Activated CD8-positive, alpha-beta memory T cell treated with anti-CD3 and anti-CD28 coated beads for 48 hours (primary cell): Measurements from ENCODE around the gene CEMP1.

Source experiments
- DNase-seq, 3 experiments: peaks; one replicate each; pipeline ENCODE4 v3.0.0-alpha.2; 2020; ENCODE audit warnings: low read depth in 2 of 3, low spot score in 2 of 3

Gene CEMP1

DNA sequence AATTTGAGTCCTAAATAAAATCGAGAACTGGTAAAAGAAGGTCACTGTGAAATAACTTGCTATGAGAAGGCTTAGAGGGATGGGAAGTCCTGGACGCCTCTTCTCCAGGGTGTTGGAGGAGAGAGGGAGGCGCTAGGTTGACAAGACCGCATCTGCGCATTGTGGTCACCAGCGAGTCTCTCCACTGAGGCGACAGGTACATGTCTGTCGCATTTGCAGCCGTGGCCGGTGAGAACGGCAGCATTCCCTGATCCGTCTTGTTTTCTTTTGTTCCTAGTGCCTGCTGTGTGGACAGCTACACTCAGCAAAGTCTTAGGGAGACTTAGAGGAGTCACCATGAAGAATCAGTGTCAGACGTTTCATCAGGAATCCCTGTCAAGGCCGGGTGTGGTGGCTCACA, 25.5 kb downstream of the CEMP1 start:
- no peak for DNase-seq

- DNase-seq = no peak
Measured at GRCh38 chr16:2501946-2502895, 29.0 kb downstream of the CEMP1 start.

GRCh38 chr16:2500918-2501750, 30.1 kb downstream of the CEMP1 start:
- DNase-seq = peak; percentile 59 to 82 (median 74)

- no peak for DNase-seq
Measured at GRCh38 chr16:2500430-2500917, 30.7 kb downstream of the CEMP1 start.

GRCh38 chr16:2499890-2500429, 31.2 kb downstream of the CEMP1 start:
- no peak for DNase-seq

- DNase-seq = no peak
Measured at GRCh38 chr16:2499454-2499853, 31.8 kb downstream of the CEMP1 start.

DNA sequence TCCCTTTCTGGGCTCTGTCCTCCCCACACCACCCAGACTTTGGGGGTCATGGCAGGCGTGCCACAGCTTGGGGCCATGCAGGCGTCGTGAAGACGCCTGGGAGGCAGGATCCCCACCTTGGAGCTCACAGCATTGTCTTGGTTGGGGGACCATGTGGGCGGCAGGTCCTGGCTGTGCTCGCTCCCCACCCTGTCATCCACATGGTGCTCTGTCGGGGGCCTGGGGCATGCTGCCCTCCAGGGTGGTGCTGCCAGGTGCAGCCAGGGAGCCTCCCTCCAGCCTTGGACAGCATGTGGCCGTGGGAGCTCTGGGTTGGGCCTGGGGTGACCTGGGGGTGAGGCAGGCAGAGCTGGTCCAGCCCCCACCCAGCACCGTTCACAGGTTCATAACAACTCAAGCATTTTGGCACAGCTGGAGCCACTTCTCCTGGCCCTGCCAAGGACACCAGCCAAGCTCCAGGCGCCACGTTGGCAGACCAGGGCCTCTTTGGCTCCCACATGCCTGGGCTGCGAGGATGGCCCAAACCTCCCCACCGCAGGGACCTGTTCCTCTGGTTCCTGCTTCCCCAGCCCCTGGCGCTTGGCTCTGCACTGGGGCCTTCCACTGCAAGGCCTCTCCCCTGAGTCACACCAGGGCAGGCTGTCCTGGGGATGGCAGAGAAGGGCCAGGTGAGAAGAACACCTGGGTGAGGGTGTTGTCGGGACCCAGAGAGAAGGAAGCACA, 32.5 kb downstream of the CEMP1 start:
- no peak for DNase-seq

DNA sequence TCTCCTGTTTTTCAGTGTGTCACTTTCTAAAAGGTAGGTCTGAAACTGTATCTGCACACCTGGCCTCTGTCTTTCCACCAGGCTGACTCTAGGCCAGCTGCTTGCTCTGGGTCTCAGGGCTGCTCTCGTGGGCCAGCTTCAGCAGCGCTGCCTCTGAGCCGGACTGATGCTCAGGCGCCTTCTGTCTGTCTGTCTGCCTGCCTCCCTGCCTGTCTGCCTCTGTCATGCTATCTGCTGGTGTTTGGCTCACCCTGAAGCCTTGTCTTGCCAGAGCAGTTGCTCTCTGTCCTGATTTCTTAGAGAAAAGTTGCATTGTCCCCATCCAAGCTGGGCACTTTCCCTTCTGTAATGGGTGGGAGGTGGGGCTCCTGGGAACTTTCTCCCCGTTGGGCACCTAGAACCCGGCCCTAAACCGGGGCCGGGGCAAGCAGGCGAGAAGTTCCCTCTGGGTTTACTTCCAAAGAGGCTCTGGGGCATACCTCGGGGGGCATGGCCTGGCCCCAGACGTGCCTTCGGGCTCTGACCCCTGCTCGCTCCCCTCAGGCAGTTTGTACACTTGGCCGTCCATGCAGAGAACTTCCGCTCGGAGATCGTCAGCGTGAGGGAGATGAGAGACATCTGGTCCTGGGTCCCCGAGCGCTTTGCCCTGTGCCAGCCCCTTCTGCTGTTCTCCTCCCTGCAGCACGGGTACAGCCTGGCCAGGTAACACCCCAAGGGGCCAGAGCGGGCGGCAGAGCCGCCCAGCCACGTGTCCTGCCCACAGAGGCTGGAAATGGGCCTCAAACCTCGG, 33.3 kb downstream of the CEMP1 start:
- DNase-seq = no peak

DNA sequence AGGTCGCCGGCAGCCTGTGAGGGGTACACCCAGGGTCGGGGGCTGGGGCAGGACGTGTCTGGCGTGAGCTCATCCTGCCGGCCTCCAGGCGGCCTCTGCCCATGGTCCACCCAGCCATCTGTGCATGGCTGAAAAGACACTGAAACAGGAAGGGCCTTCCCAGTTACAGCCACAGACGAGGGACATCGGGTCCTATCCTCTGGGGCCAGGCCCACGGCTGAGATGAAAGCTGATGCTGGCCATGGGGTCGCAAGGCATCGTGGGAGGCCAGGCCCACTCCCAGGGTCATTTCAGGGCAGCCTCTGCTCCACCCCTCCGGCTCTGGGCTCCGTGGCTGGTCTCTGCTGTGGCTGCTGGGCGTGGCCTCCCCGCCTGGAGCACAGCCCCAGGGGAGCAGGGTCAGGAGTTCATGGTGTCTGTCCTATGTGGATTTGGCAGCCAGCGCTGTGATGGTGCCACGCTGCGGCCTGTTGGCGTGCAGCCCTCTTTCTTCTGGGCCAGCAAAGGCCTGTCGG, 34.0 kb downstream of the CEMP1 start:
- DNase-seq = no peak

DNA sequence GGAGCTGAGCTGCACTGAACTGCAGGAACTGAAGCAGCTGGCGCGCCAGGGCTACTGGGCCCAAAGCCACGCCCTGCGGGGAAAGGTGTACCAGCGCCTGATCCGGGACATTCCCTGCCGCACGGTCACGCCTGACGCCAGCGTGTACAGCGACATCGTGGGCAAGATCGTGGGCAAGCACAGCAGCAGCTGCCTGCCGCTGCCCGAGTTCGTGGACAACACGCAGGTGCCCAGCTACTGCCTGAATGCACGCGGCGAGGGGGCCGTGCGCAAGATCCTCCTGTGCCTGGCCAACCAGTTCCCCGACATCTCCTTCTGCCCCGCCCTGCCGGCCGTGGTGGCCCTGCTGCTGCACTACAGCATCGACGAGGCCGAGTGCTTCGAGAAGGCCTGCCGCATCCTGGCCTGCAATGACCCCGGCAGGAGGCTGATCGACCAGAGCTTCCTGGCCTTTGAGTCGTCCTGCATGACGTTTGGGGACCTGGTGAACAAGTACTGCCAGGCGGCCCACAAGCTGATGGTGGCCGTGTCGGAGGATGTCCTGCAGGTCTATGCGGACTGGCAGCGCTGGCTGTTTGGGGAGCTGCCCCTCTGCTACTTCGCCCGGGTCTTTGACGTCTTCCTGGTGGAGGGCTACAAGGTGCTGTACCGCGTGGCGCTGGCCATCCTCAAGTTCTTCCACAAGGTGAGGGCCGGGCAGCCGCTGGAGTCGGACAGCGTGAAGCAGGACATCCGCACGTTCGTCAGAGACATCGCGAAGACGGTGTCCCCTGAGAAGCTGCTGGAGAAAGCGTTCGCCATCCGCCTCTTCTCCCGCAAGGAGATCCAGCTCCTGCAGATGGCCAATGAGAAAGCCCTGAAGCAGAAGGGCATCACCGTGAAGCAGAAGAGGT, 34.7 kb downstream of the CEMP1 start:
- no peak for DNase-seq

DNA sequence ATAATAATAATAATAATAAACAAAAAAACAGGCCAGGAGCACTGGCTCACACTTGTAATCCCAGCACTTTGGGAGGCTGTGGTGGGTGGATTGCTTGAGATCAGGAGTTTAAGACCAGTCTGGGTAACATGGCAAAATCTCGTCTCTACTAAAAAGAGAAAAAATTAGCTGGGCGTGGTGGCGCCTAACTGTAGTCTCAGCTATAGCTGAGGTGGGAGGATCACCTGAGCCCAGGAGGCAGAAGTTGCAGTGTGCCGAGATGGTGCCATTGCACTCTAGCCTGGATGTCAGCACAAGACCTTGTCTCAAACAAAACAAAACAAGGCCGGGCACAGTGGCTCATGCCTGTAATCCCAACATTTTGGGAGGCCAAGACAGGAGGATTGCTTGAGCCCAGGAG, 36.2 kb downstream of the CEMP1 start:
- no peak for DNase-seq

GRCh38 chr16:2494616-2495015, 36.6 kb downstream of the CEMP1 start:
- DNase-seq = no peak

DNA sequence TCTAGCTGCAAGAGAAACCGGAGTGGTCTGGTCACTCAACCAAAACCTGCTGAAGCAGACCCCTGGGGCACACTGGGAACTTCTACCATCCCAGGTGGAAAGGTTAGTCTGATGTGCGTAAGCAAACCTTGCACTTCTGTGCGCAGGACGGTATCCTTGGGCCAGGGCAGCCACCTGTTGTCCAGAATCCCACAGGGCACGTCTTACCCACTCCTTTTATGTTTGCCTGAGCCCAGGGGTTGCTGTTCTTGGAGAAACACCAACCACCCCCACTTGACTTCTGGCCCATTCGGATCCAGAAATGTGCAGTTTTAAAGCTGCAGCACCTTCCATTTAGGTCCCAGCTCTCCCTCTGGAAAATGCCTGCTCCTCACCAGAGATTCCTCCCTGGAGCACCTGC, 37.6 kb downstream of the CEMP1 start:
- no peak for DNase-seq

DNA sequence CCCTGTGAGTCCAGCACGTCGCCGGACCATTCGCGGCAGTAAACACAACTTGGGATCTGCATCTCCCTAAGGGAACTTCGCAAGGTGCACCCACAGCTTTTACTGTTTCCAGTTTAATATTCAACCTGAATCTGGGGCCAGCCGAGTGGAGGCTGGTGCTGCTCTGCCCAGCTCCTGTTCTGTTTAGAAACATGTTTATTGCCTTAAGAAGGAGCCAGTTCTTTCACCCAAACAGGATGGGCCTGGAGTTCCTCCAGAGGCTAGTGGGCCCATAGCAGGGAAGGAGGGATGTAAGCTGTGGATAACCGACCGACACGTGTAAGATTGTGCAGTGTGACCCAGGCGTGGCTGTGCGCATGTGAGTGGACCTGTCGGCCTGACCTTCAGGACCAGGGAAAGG, 38.9 kb downstream of the CEMP1 start:
- no peak for DNase-seq

GRCh38 chr16:2490190-2491105, 40.8 kb downstream of the CEMP1 start:
- DNase-seq = no peak

- no peak for DNase-seq
Measured at GRCh38 chr16:2489581-2489980, 41.6 kb downstream of the CEMP1 start.

- no peak for DNase-seq
Measured at GRCh38 chr16:2487903-2488531, 43.2 kb downstream of the CEMP1 start.

GRCh38 chr16:2487517-2487842, 43.7 kb downstream of the CEMP1 start:
- DNase-seq = no peak
